ENCODE data around the gene APCDD1. TPM values are rescaled to one million over a fixed set of nuclear protein-coding genes. Genes with fewer than 3 reads are reported as not detected.
"Not testable (repeated sequence)": the region's sequence is repeated elsewhere in the genome, so short reads cannot be mapped to it uniquely, and the experiment has no call there.

Gene APCDD1
- total RNA-seq, 3 donors from 2014 or later = 0.21 TPM; not detected in 2

DNA sequence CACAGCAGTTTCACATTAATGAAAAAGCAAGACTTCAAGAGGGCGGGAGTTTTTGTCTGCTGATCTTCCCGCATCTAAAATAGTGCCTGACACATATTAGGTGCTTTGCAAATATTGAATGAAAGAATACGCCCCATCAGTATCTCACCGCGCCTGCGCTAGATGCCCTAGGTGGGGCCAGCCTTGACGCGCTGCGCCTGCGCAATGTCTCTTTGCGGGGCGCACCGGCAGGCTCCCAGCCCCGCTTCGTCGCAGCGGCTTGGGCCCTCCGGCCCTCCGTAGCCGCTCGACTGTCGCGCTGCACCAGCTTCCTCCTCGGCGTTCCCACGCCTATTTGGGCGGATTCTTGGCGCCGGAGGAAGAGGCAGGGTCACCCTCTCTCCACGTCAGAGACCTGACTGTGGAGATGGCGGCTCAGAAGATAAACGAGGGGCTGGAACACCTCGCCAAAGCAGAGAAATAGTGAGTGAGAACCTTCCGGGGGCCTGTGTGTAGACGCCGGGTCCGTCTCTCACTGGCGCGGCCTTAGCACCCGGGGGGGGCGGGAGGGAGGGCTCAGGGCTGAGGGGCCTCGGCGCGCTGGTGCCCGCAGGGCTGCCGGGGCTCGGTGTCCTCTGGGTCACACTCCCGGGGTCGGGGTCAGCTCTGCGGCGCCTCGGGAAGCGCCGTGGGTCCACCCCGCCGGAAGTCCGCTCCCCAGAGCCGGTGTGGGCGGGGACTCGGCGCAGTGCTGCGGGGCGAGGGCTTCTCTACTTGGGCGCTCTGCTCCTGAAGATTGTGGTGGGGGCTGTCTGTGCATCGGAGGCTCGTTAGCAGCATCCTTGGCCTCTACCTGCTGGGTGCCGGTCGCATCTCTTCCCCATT, 71.5 kb downstream of the APCDD1 start, which contains the start of gene NAPG:
Gene NAPG (plus strand): TSS at position 331 of the 864 bp plus-strand sequence. CDS start 76 bp downstream, at position 407.
- Mint-ChIP-seq H3K4me3 (peak within 1 kb of the TSS; percentile 96), H3K36me3 (ENCODE audit: insufficient read depth) (peaks cover 1% of the 10 kb centered on the region), H3K27me3 (ENCODE audit: low read depth) (no peaks in the 10 kb centered on the region), H3K9me3 (no peaks in the 10 kb centered on the region), H3K4me1 (ENCODE audit: low read depth) (peaks cover 54% of the 10 kb centered on the region)
- ATAC-seq (peak; percentile 85 to 89), DNase-seq (peak; percentile 85)

DNA sequence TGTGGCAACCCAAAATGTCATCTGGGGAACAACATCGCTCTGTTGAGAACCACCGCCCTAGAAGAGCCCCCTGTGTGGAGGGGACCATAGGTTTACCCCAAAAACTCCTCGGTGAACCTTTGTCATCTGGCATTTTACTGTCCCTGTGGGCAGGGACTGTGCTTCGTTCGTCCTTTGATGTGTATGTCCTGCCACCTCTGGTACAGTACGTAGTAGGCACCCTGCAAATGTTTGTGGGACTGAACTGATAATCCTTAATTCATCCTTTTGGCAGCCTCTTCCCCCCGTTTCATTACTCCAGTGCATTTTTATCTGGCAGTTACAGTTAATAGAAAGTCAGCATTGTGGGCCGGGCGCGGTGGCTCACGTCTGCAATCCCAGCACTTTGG, 72.1 kb downstream of the APCDD1 start:
- H3K27me3 Mint-ChIP-seq (ENCODE audit: low read depth) = no peaks in the 10 kb centered on the region
- H3K4me3 Mint-ChIP-seq = peak overlapping the region; percentile 96
- peaks cover 1% of the 10 kb centered on the region for H3K36me3 Mint-ChIP-seq (ENCODE audit: insufficient read depth)
- ATAC-seq (no peak), DNase-seq (no peak)
- no peaks in the 10 kb centered on the region for H3K9me3 Mint-ChIP-seq
- peaks cover 55% of the 10 kb centered on the region for H3K4me1 Mint-ChIP-seq (ENCODE audit: low read depth)

DNA sequence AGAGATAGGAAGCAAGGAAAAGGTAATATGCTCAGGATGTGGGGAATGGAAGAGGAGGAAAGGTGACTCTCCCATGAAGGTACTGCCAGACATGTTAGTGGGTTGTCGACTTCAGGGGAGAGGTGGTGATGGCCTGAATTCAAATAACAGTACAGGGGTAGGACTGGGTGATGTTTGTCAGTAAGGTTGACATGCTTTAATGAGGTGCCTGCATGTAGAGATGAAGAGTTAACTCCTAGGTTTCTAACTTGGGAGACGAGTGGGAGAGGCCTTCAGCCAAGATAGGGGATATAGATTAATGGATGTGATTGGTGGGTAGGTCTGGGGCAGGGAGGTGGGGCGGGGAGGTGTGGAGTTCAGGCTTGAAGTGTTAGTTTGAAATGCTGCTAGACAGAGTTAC, 74.0 kb downstream of the APCDD1 start:
- H3K4me1 Mint-ChIP-seq (ENCODE audit: low read depth) = peaks cover 56% of the 10 kb centered on the region
- H3K9me3 Mint-ChIP-seq = no peaks in the 10 kb centered on the region
- peak overlapping the region; percentile 3 for H3K4me3 Mint-ChIP-seq
- peaks cover 3% of the 10 kb centered on the region for H3K36me3 Mint-ChIP-seq (ENCODE audit: insufficient read depth)
- H3K27me3 Mint-ChIP-seq (ENCODE audit: low read depth) = no peaks in the 10 kb centered on the region
- ATAC-seq (no peak), DNase-seq (no peak)

DNA sequence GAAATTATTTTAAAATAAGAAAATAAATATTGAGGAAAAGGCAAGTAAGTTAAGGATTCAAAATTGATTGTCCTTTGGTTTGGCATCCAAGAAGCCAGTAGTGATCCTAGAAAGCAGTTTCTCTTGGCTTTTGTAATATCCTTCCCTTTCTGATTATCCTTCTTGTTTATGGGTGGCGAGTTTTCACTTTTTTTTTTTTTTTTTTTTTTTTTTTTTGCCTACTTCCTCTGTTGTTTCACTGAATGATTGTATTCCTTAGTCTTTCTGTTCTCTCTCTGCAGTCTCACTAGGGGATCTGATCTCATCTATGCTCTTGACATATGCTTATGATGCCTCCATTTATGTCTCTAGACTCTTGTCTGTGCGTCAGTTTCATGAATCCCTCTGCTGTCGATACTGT, 75.6 kb downstream of the APCDD1 start:
- H3K4me1 Mint-ChIP-seq (ENCODE audit: low read depth) = peaks cover 46% of the 10 kb centered on the region

DNA sequence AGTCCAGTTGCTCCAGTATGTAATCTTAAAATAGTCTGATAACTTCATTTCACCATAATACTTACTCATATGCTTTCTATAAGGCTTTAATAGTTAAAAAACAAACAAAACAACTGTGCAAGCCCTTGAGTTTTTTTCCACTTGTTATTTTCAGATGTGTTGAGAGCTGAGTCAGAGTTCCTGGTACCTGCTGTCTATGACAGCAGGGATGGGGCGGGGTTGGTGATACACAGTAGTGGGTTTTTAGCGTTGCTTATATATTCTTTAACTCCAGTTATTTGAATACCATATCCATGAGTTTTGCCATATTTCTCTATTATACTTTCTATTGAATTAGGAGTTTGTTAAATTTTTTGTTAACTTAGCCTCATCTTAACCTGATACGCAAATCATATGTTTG, 76.4 kb downstream of the APCDD1 start:
- Mint-ChIP-seq H3K27me3 (ENCODE audit: low read depth) (no peaks in the 10 kb centered on the region), H3K4me3 (no peak overlapping the region), H3K9me3 (no peaks in the 10 kb centered on the region), H3K36me3 (ENCODE audit: insufficient read depth) (peaks cover 9% of the 10 kb centered on the region), H3K4me1 (ENCODE audit: low read depth) (peaks cover 39% of the 10 kb centered on the region)
- DNase-seq (peak; percentile 29), ATAC-seq (peak; percentile 27 to 42)

More for the DNA sequence above, 75.6 kb downstream of the APCDD1 start:
- no peaks in the 10 kb centered on the region for H3K27me3 Mint-ChIP-seq (ENCODE audit: low read depth)
- DNase-seq = no peak
- H3K9me3 Mint-ChIP-seq = no peaks in the 10 kb centered on the region
- no peak for ATAC-seq
- peaks cover 7% of the 10 kb centered on the region for H3K36me3 Mint-ChIP-seq (ENCODE audit: insufficient read depth)
- H3K4me3 Mint-ChIP-seq = peak overlapping the region; percentile 29

DNA sequence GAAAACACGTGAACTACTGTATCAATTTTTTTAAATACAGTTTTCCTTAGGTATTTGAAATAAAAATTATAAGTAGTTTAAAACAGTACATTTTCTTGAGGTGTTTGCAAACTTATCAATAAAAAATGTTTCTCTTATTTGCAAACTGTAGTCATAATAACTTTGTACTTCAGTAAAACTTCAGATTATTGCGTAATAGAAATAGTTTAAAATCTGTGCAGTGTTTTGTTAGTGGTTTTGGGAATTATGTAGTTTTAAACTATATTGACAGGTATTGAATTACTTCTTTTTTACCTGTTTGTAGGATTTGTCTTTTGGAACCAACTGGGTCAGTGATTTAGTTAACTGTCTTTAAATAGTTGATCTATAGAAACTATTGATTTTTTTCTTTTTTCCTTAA, 78.7 kb downstream of the APCDD1 start:
- H3K4me1 Mint-ChIP-seq (ENCODE audit: low read depth) = peaks cover 35% of the 10 kb centered on the region
- peaks cover 18% of the 10 kb centered on the region for H3K36me3 Mint-ChIP-seq (ENCODE audit: insufficient read depth)
- no peaks in the 10 kb centered on the region for H3K9me3 Mint-ChIP-seq
- no peaks in the 10 kb centered on the region for H3K27me3 Mint-ChIP-seq (ENCODE audit: low read depth)
- ATAC-seq (no peak), DNase-seq (no peak)
- H3K4me3 Mint-ChIP-seq = no peak overlapping the region

DNA sequence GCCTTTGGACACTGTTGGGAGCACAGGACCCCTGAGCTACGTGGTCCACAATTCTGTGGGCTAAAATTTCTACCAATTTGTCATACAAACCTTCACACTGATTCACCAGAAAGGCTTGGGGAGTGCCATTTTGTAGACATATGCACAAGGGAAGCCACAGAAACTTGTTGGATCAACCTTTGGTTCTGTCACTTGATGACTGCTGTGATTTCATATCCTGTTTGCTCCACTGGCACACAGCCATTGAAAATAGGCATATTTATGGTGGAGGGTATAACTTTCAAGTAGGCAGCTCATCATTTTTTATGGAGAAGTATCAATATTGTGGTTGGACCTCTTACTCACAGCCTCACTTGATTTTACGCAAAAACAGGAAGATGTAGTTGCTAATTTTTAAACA, 81.8 kb downstream of the APCDD1 start:
- ATAC-seq = no peak
- peaks cover 8% of the 10 kb centered on the region for H3K4me1 Mint-ChIP-seq (ENCODE audit: low read depth)
- H3K36me3 Mint-ChIP-seq (ENCODE audit: insufficient read depth) = peaks cover 40% of the 10 kb centered on the region
- no peaks in the 10 kb centered on the region for H3K9me3 Mint-ChIP-seq
- H3K27me3 Mint-ChIP-seq (ENCODE audit: low read depth) = no peaks in the 10 kb centered on the region
- H3K4me3 Mint-ChIP-seq = no peak overlapping the region
- DNase-seq = no peak

DNA sequence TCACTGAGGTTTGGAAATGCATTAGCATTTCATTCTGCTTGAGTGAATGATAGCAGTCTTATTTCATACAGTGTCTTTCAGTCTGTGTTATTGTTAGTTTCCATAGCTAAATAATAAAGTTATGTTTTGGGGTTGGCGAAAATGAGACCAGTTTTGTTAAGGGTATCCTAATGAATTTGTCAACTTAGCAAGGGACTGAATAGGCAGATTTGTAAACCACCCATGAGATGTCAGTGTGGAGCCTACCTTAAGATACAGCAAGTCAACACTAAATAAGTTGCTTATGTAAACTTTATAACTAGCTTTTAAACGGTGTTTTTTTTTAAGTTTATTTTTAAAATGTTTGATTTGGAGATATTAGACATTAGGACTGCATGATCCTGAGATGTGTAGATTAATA, 83.3 kb downstream of the APCDD1 start:
- no peak for DNase-seq
- Mint-ChIP-seq H3K36me3 (ENCODE audit: insufficient read depth) (peaks cover 49% of the 10 kb centered on the region), H3K4me3 (no peak overlapping the region), H3K9me3 (no peaks in the 10 kb centered on the region), H3K27me3 (ENCODE audit: low read depth) (no peaks in the 10 kb centered on the region), H3K4me1 (ENCODE audit: low read depth) (peaks cover 8% of the 10 kb centered on the region)
- ATAC-seq = no peak

DNA sequence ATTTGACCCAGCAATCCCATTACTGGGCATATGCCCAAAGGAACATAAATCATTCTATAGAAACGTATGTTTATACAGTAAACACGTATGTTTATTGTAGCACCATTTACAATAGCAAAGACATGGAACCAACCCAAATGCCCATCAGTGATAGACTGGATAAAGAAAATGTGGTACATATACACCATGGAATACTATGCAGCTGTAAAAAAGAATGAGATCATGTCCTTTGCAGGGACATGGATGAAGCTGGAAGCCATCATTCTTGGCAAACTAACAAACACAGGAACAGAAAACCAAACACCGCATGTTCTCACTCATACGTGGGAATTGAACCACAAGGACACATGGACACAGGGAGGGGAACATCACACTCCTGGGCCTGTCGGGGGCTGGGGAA, 84.7 kb downstream of the APCDD1 start:
- ATAC-seq, H3K9me3 Mint-ChIP-seq: not testable (repeated sequence)
- peaks cover 54% of the 10 kb centered on the region for H3K36me3 Mint-ChIP-seq (ENCODE audit: insufficient read depth)

More for the DNA sequence above, 84.7 kb downstream of the APCDD1 start:
- not testable (repeated sequence) for DNase-seq; H3K27me3 Mint-ChIP-seq (ENCODE audit: low read depth); H3K4me3 Mint-ChIP-seq; H3K4me1 Mint-ChIP-seq (ENCODE audit: low read depth)

Other genes with a start within 250 kb of the APCDD1 start
- gene NAPG, start 71.4 kb downstream of the APCDD1 start, total RNA-seq = 10 to 100 TPM; 28.8 to 29.6 (median 28.9) TPM